Left hindlimb (tissue), 1 donor: ENCODE measurements around the gene NUTM2G.
"Not testable (repeated sequence)": the region's sequence is repeated elsewhere in the genome, so short reads cannot be mapped to it uniquely, and the experiment has no call there.

Source experiments
- DNase-seq: peaks from one replicate; pipeline ENCODE4 v3.0.0-alpha.2; 2018

The NUTM2G gene

GRCh38 chr9:96949346-96949745 lies 20.7 kb downstream of the NUTM2G start:
- DNase-seq = not testable (repeated sequence)

DNA sequence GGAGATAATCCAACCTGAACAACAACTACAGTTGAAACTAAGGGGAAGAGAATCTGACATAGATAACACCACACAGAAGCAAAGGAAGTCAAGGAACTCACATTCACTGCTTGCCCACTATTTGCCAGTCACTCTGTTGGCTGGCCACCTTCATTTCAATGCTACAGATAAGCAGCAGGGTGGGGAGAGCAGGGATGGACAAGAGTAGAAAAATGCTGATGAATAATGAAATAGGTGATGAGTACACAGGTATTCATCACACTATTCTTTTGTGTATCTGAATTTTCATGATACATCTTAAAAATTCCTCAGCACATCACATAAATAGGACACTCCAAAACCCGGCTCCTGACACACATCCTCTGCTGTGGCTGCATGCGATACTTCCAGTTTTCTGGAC lies 21.9 kb downstream of the NUTM2G start:
- DNase-seq = not testable (repeated sequence)

GRCh38 chr9:96967591-96967990 lies 38.9 kb downstream of the NUTM2G start:
- not testable (repeated sequence) for DNase-seq

GRCh38 chr9:96972552-96972951 lies 43.9 kb downstream of the NUTM2G start:
- not testable (repeated sequence) for DNase-seq

DNA sequence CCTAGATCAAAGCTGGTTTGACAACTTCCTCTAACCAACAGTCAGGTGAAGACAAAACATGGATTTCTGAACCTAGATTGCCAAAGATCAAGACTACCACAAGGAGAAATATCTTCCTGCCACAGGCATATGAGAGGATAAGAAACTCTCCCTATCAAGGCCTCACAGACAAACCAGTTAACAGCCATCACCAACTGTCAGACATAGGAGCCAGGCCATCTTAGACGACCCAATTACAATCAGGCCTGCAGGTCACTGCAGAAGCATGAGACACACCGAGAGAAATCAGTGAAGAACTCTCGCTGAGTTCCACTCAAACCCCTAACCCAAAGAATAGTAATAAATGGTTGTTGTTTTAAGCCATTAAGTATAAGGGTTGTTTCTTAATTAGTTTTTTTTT lies 45.4 kb downstream of the NUTM2G start:
- DNase-seq = not testable (repeated sequence)

DNA sequence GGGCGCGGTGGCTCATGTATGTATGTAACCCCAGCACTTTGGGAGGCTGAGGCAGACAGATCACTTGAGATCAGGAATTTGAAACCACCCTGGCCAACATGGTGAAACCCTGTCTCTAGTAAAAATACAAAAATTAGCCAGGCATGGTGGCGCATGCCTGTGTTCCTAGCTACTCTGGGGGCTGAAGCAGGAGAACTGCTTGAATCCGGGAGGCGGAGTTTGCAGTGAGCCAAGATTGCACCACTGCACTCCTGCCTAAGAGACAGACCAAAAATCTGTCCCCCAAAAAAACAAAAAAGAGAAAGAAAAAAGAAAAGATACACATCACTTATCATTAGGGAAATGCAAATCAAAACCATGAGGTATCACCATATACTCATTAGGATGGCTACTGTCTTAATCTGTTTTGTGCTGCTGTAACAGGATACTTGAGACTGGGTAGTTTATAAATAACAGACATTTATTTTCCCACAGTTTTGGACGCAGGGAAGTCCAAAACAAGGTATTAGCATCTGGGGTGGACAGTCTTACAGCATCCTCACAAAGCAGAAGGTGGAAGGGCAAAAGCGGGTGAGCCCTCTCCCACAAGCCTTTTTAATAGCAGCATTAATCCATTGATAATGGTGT lies 55.0 kb downstream of the NUTM2G start:
- DNase-seq = not testable (repeated sequence)

GRCh38 chr9:96984139-96984538 lies 55.5 kb downstream of the NUTM2G start:
- not testable (repeated sequence) for DNase-seq

DNA sequence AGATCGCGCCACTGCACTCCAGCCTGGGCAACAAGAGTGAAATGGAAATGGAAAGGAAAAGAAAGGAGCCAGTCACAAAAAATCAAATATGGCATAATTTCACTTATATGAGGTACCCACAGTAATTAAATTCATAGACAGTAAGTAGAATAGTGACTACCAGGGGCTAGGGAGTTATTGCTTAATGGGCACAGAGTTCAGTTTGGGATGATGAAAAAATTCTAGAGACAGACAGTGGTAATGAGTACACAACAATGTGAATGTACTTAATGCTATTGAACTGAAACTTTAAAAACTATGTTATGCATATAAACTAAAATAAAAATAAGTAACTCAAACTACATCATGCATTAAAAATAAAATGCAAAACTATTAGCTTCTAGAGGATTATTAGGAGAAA lies 56.2 kb downstream of the NUTM2G start:
- not testable (repeated sequence) for DNase-seq
